ENCODE measurements around the gene SH3YL1. TPM values are rescaled to one million over a fixed set of nuclear protein-coding genes. Genes with fewer than 3 reads are reported as not detected.

Gene SH3YL1
- total RNA-seq, 1 donor from 2014 or later, result 24.8 TPM

GRCh38 chr2:281381-281780 is 17.5 kb upstream of the SH3YL1 start:
- no peak for TF ChIP-seq CTCF (conservative IDR thresholded peaks at IDR 0.05; ENCODE audit: low read depth, low read length)
- DNase-seq (ENCODE audit: low read depth), result no peak
- no peak overlapping the region for H3K4me3 ChIP-seq (ENCODE audit: low read depth, low read length)

GRCh38 chr2:280650-281110 is 16.8 kb upstream of the SH3YL1 start:
- peak; percentile 2 for TF ChIP-seq CTCF (conservative IDR thresholded peaks at IDR 0.05; ENCODE audit: low read depth, low read length)
- peak; percentile 45 for DNase-seq (ENCODE audit: low read depth)
- no peak overlapping the region for H3K4me3 ChIP-seq (ENCODE audit: low read depth, low read length)

- DNase-seq (ENCODE audit: low read depth), result no peak
- H3K4me3 ChIP-seq (ENCODE audit: low read depth, low read length), result no peak overlapping the region
- no peak for TF ChIP-seq CTCF (conservative IDR thresholded peaks at IDR 0.05; ENCODE audit: low read depth, low read length)
Measured at GRCh38 chr2:279956-280649, 16.3 kb upstream of the SH3YL1 start.

- no peak for DNase-seq (ENCODE audit: low read depth)
- no peak for TF ChIP-seq CTCF (conservative IDR thresholded peaks at IDR 0.05; ENCODE audit: low read depth, low read length)
- H3K4me3 ChIP-seq (ENCODE audit: low read depth, low read length), result no peak overlapping the region
Measured at GRCh38 chr2:279366-279765, 15.5 kb upstream of the SH3YL1 start.

- DNase-seq (ENCODE audit: low read depth), result no peak
- no peak for TF ChIP-seq CTCF (conservative IDR thresholded peaks at IDR 0.05; ENCODE audit: low read depth, low read length)
- H3K4me3 ChIP-seq (ENCODE audit: low read depth, low read length), result no peak overlapping the region
Measured at GRCh38 chr2:278927-279320, 15.1 kb upstream of the SH3YL1 start.

GRCh38 chr2:278312-278926 is 14.6 kb upstream of the SH3YL1 start:
- no peak for TF ChIP-seq CTCF (conservative IDR thresholded peaks at IDR 0.05; ENCODE audit: low read depth, low read length)
- H3K4me3 ChIP-seq (ENCODE audit: low read depth, low read length), result no peak overlapping the region
- DNase-seq (ENCODE audit: low read depth), result no peak

GRCh38 chr2:275466-275865 is 11.6 kb upstream of the SH3YL1 start:
- H3K4me3 ChIP-seq (ENCODE audit: low read depth, low read length), result no peak overlapping the region
- no peak for DNase-seq (ENCODE audit: low read depth)
- no peak for TF ChIP-seq CTCF (conservative IDR thresholded peaks at IDR 0.05; ENCODE audit: low read depth, low read length)
